Measurements from ENCODE around the gene RTBDN. TPM values are rescaled to one million over a fixed set of nuclear protein-coding genes. Genes with fewer than 3 reads are reported as not detected.
"Not testable (repeated sequence)": the region's sequence is repeated elsewhere in the genome, so short reads cannot be mapped to it uniquely, and the experiment has no call there.

The RTBDN gene
- total RNA-seq, 1 donor from 2014 or later: not detected

DNA sequence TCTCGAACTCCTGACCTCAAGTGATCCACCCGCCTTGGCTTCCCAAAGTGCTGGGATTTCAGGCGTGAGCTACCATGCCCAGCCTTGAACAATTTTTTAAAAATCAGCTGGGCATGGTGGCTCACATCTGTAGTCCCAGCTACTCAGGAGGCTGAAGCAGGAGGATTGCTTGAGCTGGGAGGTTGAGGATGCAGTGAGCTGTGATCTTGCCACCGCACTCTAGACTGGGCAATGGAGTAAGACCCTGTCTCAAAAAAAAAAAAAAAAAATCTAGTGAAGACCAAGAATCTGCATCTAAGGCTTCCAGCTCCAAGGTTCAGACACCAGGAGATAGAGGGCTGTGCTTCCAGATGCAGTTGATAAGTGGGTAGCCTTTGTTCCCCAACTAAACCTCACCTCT lies 29.8 kb upstream of the RTBDN start:
- TF ChIP-seq, protein P1, sequence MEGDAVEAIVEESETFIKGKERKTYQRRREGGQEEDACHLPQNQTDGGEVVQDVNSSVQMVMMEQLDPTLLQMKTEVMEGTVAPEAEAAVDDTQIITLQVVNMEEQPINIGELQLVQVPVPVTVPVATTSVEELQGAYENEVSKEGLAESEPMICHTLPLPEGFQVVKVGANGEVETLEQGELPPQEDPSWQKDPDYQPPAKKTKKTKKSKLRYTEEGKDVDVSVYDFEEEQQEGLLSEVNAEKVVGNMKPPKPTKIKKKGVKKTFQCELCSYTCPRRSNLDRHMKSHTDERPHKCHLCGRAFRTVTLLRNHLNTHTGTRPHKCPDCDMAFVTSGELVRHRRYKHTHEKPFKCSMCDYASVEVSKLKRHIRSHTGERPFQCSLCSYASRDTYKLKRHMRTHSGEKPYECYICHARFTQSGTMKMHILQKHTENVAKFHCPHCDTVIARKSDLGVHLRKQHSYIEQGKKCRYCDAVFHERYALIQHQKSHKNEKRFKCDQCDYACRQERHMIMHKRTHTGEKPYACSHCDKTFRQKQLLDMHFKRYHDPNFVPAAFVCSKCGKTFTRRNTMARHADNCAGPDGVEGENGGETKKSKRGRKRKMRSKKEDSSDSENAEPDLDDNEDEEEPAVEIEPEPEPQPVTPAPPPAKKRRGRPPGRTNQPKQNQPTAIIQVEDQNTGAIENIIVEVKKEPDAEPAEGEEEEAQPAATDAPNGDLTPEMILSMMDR (IDR thresholded peaks at IDR 0.05; ENCODE audit: unreplicated experiment): no peak
- DNase-seq (ENCODE audit: low spot score, unreplicated experiment): no peak
- Mint-ChIP-seq H3K27me3 (peaks cover 3% of the 10 kb centered on the region), H3K4me3 (ENCODE audit: low read depth) (no peak overlapping the region), H3K9me3 (ENCODE audit: low read depth) (no peaks in the 10 kb centered on the region), H3K36me3 (ENCODE audit: insufficient read depth) (peaks cover 1% of the 10 kb centered on the region), H3K27ac (no peak overlapping the region), H3K4me1 (ENCODE audit: low read depth) (peaks cover 2% of the 10 kb centered on the region)

DNA sequence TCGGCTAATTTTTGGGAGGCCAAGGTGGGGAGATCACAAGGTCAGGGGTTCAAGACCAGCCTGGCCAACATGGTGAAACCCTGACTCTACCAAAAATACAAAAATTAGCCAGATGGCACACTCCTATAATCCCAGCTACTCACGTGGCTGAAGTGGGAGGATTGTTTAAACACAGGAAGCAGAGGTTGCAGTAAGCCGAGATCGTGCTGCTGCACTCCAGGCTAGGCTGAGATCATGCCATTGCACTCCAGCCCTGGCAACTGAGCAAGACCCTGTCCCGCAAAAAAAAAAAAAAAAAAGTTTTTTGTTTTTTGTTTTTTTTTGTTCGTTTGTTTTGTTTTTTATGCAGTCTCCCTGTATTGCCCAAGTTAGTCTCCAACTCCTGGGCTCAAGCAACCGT lies 25.2 kb upstream of the RTBDN start:
- Mint-ChIP-seq H3K27ac (no peak overlapping the region), H3K36me3 (ENCODE audit: insufficient read depth) (peaks cover 2% of the 10 kb centered on the region), H3K9me3 (ENCODE audit: low read depth) (no peaks in the 10 kb centered on the region), H3K27me3 (no peaks in the 10 kb centered on the region), H3K4me1 (ENCODE audit: low read depth) (no peaks in the 10 kb centered on the region), H3K4me3 (ENCODE audit: low read depth) (no peak overlapping the region)
- no peak for DNase-seq (ENCODE audit: low spot score, unreplicated experiment)
- TF ChIP-seq, protein P1 (IDR thresholded peaks at IDR 0.05; ENCODE audit: unreplicated experiment): no peak

DNA sequence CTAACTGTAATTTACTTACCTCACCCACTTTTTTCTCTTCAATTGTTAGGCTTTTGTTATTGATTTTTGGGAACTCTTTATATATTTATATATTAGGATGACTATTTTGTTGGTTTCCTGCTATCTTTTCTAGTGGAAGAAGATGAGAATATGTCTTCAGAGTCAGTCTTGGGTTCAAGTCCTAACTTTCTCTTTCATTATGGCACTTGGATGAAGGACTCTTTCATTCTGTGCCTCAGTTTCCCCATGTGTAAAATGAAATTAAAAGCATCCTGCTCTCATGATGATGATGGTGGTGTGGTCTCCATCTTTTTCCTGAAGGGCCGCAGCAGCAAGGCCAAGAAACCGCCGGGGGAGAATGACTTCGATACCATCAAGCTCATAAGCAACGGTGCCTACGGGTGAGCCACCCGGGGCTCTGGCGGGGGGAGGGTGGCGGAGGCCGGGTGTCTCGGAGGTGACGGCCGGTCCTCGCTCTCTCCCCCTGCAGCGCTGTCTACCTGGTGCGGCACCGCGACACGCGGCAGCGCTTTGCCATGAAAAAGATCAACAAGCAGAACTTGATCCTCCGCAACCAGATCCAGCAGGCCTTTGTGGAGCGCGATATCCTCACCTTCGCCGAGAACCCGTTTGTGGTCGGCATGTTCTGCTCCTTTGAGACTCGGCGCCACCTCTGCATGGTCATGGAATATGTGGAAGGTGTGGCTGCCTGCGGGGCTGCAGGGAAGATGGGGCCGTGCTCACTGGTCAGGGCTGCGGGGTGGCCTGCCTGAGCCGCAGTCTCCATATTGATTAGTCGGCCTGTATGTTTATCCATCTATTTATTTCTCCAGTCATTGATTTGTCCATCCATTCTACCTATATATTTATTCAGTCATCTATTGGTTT lies 23.9 kb upstream of the RTBDN start:
- Mint-ChIP-seq H3K27me3 (no peaks in the 10 kb centered on the region), H3K27ac (no peak overlapping the region), H3K9me3 (ENCODE audit: low read depth) (no peaks in the 10 kb centered on the region), H3K4me1 (ENCODE audit: low read depth) (no peaks in the 10 kb centered on the region), H3K4me3 (ENCODE audit: low read depth) (no peak overlapping the region), H3K36me3 (ENCODE audit: insufficient read depth) (peaks cover 2% of the 10 kb centered on the region)
- DNase-seq (ENCODE audit: low spot score, unreplicated experiment): no peak
- TF ChIP-seq, protein P1 (IDR thresholded peaks at IDR 0.05; ENCODE audit: unreplicated experiment): no peak

DNA sequence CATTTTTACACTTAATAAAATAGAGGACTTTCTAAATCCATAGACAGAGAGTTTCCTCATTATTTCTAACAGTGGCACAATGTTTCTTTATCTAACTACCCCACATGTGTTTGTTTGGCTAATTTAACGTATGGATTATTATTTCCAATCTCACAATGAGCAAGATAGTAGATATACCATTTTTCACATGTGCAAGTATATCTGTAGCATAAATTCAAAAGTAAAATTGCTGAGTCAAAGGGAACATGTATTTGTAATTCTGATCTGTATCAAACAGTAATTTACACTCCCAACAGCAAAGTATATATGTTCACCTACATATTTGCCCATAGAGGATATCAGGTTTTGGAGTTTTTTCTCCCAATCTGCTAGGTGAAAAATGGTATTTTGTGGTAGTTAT lies 22.3 kb upstream of the RTBDN start:
- Mint-ChIP-seq H3K4me1 (ENCODE audit: low read depth) (no peaks in the 10 kb centered on the region), H3K27me3 (no peaks in the 10 kb centered on the region), H3K27ac (no peak overlapping the region), H3K36me3 (ENCODE audit: insufficient read depth) (peaks cover 2% of the 10 kb centered on the region), H3K4me3 (ENCODE audit: low read depth) (no peak overlapping the region), H3K9me3 (ENCODE audit: low read depth) (no peaks in the 10 kb centered on the region)
- DNase-seq (ENCODE audit: low spot score, unreplicated experiment): no peak
- TF ChIP-seq, protein P1 (IDR thresholded peaks at IDR 0.05; ENCODE audit: unreplicated experiment): no peak

DNA sequence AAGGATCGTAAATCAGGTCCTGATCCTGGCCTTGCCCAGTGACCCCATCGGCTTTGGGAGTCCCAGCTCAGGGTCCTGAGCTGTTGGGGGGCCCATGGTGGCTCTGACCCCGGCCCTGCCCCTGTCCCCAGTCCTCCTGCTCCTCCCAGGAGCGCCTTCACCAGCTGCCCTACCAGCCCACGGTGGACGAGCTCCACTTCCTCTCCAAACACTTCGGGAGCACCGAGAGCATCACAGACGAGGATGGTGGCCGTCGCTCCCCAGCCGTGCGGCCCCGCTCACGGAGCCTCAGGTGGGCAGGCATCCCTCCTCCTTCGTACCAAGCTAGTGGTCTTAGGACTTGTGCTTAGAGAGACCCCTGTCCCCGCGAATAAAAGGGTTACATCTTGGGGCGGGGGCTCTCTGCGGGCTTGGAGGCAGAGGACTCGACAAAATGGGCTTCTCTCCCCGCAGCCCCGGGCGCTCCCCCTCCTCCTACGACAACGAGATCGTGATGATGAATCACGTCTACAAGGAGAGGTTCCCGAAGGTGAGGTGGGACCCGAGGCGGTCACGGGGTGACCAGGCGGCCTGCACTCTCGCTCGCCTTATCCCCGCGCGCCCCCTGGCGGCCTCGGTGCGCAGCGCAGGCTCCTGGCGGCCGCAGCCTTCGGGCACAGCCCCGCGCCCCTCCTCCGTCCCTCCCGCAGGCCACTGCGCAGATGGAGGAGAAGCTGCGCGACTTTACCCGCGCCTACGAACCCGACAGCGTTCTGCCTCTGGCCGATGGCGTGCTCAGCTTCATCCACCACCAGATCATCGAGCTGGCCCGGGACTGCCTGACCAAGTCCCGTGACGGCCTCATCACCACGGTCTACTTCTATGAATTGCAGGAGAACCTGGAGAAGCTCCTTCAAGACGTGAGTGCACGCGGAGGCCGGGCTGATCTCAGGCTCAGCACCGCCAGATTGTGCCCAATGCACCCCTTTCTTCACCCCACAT lies 13.1 kb upstream of the RTBDN start:
- no peaks in the 10 kb centered on the region for H3K36me3 Mint-ChIP-seq (ENCODE audit: insufficient read depth)
- H3K9me3 Mint-ChIP-seq (ENCODE audit: low read depth): no peaks in the 10 kb centered on the region
- H3K4me3 Mint-ChIP-seq (ENCODE audit: low read depth): no peak overlapping the region
- peaks cover 28% of the 10 kb centered on the region for H3K27me3 Mint-ChIP-seq
- H3K4me1 Mint-ChIP-seq (ENCODE audit: low read depth): no peaks in the 10 kb centered on the region
- DNase-seq (ENCODE audit: low spot score, unreplicated experiment): peak; percentile 98
- no peak overlapping the region for H3K27ac Mint-ChIP-seq
- TF ChIP-seq, protein P1 (IDR thresholded peaks at IDR 0.05; ENCODE audit: unreplicated experiment): peak; percentile 99

DNA sequence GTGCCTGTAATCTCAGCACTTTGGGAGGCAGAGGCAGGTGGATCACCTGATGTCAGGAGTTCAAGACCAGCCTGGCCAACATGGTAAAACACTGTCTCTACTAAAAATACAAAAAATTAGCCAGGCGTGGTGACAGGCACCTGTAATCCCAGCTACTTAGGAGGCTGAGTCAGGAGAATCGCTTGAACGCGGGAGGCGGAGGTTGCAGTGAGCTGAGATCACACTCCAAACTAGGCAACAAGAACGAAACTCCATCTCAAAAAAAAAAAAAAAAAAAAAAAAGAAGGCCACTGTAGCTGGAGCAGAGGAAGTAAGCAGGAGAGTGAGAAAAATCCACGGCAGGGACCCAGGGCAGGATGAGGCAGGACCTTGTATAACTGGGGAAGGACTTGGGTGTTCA lies 12.2 kb upstream of the RTBDN start:
- H3K9me3 Mint-ChIP-seq (ENCODE audit: low read depth): not testable (repeated sequence)

More for the DNA sequence above, 12.2 kb upstream of the RTBDN start:
- not testable (repeated sequence) for DNase-seq (ENCODE audit: low spot score, unreplicated experiment); H3K4me1 Mint-ChIP-seq (ENCODE audit: low read depth); H3K36me3 Mint-ChIP-seq (ENCODE audit: insufficient read depth); H3K4me3 Mint-ChIP-seq (ENCODE audit: low read depth); H3K27ac Mint-ChIP-seq
- H3K27me3 Mint-ChIP-seq: peaks cover 33% of the 10 kb centered on the region

Measured in progenitor cell of endocrine pancreas (in vitro differentiated cells).